ENCODE results near the gene DLL3. TPM values are rescaled to one million over a fixed set of nuclear protein-coding genes. Genes with fewer than 3 reads are reported as not detected.

DLL3 gene
- total RNA-seq, 3 donors from 2014 or later (not counting 1 experiment from before 2014, with no cell fraction given) = not detected

- H3K27me3 Mint-ChIP-seq (ENCODE audit: low read depth in 2 of 2) = no peaks in the 10 kb centered on the region
These were observed 35.3 kb upstream of the DLL3 start for GRCh38 chr19:39463403-39463802.

GRCh38 chr19:39465956-39466747 is 32.6 kb upstream of the DLL3 start:
- Histone ChIP-seq H3K9me3 (ENCODE audit: control insufficient read depth, insufficient read depth, low read length) (no peaks in the 10 kb centered on the region), H3K4me1 (ENCODE audit: control insufficient read depth, insufficient read depth, low read length) (no peaks in the 10 kb centered on the region), H3K36me3 (ENCODE audit: control insufficient read depth, insufficient read depth, low read length) (peaks cover 74% of the 10 kb centered on the region), H3K27me3 (ENCODE audit: control insufficient read depth, insufficient read depth, low read length) (no peaks in the 10 kb centered on the region), H3K4me3 (ENCODE audit: low read length) (no peak overlapping the region), H3K27ac (ENCODE audit: low read length) (no peak overlapping the region)
- Mint-ChIP-seq H3K9me3 (no peaks in the 10 kb centered on the region), H3K4me1 (peaks cover 5% of the 10 kb centered on the region in 2 donors), H3K4me3 (no peak overlapping the region), H3K36me3 (peaks cover 7% of the 10 kb centered on the region), H3K27me3 (ENCODE audit: low read depth in 2 of 2) (no peaks in the 10 kb centered on the region), H3K27ac (peak overlapping the region in 1 of 2 donors; percentile 36)
- 98% methylated on average over 16 of the region's 18 CpGs for WGBS (ENCODE audit: insufficient coverage)
- TF ChIP-seq CTCF (IDR thresholded peaks at IDR 0.05) = no peak
- intact Hi-C loops (cut with micrococcal nuclease) = no loop called here
- no peak for ATAC-seq
- DNase-seq = no peak

More at GRCh38 chr19:39463403-39463802, 35.3 kb upstream of the DLL3 start:
- Histone ChIP-seq H3K4me3 (ENCODE audit: low read length) (no peak overlapping the region), H3K27me3 (ENCODE audit: control insufficient read depth, insufficient read depth, low read length) (no peaks in the 10 kb centered on the region), H3K36me3 (ENCODE audit: control insufficient read depth, insufficient read depth, low read length) (peaks cover 70% of the 10 kb centered on the region), H3K27ac (ENCODE audit: low read length) (no peak overlapping the region), H3K4me1 (ENCODE audit: control insufficient read depth, insufficient read depth, low read length) (no peaks in the 10 kb centered on the region), H3K9me3 (ENCODE audit: control insufficient read depth, insufficient read depth, low read length) (no peaks in the 10 kb centered on the region)
- DNase-seq (no peak), ATAC-seq (no peak)
- Mint-ChIP-seq H3K36me3 (peaks cover 16% of the 10 kb centered on the region), H3K4me1 (peaks cover 5 to 19% of the 10 kb centered on the region in 2 donors), H3K27ac (no peak overlapping the region), H3K9me3 (no peaks in the 10 kb centered on the region), H3K4me3 (no peak overlapping the region)
- WGBS (ENCODE audit: insufficient coverage) = 100% methylated on average over 3 of the region's 3 CpGs
- no peak for TF ChIP-seq CTCF (IDR thresholded peaks at IDR 0.05)
- intact Hi-C loops (cut with micrococcal nuclease) = no loop called here

GRCh38 chr19:39467941-39468340 is 30.8 kb upstream of the DLL3 start:
- TF ChIP-seq CTCF (IDR thresholded peaks at IDR 0.05) = no peak
- no peak overlapping the region for H3K27ac Mint-ChIP-seq
- no peaks in the 10 kb centered on the region for H3K27me3 Mint-ChIP-seq (ENCODE audit: low read depth in 2 of 2)
- H3K36me3 Mint-ChIP-seq = peaks cover 13% of the 10 kb centered on the region
- H3K4me3 Mint-ChIP-seq = no peak overlapping the region
- 95% methylated on average over 7 of the region's 7 CpGs for WGBS (ENCODE audit: insufficient coverage)
- intact Hi-C loops (cut with micrococcal nuclease) = no loop called here
- ATAC-seq = no peak
- H3K36me3 ChIP-seq (ENCODE audit: control insufficient read depth, insufficient read depth, low read length) = peaks cover 90% of the 10 kb centered on the region
- no peaks in the 10 kb centered on the region for H3K9me3 ChIP-seq (ENCODE audit: control insufficient read depth, insufficient read depth, low read length)
- H3K27ac ChIP-seq (ENCODE audit: low read length) = no peak overlapping the region
- H3K4me1 ChIP-seq (ENCODE audit: control insufficient read depth, insufficient read depth, low read length) = no peaks in the 10 kb centered on the region
- H3K4me3 ChIP-seq (ENCODE audit: low read length) = no peak overlapping the region
- H3K9me3 Mint-ChIP-seq = no peaks in the 10 kb centered on the region
- H3K27me3 ChIP-seq (ENCODE audit: control insufficient read depth, insufficient read depth, low read length) = no peaks in the 10 kb centered on the region
- no peak for DNase-seq
- peaks cover 13 to 16% of the 10 kb centered on the region in 2 donors for H3K4me1 Mint-ChIP-seq
